NCI-H1694 treated with DMSO at 0.1 percent for 48 hours (cell line): ENCODE measurements around the gene GSTO1.

ENCODE experiments used
- DNase-seq: peaks from one replicate; lab custom pipeline; 2025; lab: John Stamatoyannopoulos, UW

Gene GSTO1

DNA sequence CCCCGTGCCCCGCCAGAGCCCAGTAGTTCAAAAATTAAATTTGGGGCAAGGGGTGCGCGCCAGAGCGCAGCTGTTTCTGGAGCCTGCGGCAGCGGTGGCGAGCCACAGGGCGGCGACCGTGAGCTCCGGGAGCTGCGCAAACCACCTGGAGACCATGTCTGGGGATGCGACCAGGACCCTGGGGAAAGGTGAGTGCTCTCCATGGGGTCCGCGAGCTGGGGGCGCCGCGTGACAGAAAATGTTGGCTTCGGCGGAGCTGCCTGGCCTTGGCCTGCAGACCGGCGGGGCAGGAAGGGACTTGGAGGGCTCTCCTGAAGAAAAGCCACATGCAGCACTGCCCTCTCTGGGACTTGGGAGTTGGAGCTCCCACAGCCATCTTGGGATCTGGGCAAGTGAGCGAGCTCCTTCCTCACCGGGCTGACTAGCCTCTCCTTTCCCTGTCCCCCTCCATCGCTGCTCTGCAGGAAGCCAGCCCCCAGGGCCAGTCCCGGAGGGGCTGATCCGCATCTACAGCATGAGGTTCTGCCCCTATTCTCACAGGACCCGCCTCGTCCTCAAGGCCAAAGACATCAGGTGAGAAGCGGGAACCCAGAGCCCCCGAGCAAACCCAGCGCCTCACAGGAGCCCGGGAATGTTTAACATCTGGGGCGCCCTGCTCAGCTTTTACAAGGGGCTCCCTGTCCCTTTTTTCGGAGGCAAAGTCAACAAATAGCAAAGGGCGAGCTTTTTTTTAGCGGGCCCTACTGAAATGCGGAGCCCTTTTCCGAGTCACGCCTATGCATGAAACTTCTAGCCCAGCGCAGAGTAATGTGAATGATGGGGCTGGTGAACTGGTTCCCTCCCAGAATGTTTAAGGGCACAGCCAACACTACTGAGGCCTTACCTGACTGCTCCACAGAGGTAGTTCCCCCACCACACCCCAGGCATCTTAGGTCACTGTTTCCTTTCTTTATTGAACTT, 20.4 kb downstream of the GSTO1 start:
- DNase-seq, result no peak

DNA sequence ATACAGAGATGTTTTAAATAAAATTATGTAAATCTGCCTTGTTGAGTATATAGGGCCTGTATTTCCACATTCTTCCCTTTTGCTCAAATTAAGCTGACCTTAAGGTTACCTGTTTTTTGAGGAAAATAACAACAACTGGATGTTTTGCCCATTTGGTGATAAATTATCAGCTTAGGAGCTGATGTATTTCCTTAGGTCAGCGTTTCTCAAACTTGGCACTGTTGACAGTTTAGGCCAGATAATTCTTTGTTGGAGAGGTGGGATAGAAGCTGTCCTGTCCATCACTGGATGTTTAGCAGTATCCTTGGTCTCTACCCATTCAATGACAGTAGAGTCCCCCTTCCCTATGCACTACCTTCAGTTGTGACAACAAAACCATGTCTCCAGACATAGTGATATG, 21.5 kb downstream of the GSTO1 start:
- DNase-seq, result no peak

DNA sequence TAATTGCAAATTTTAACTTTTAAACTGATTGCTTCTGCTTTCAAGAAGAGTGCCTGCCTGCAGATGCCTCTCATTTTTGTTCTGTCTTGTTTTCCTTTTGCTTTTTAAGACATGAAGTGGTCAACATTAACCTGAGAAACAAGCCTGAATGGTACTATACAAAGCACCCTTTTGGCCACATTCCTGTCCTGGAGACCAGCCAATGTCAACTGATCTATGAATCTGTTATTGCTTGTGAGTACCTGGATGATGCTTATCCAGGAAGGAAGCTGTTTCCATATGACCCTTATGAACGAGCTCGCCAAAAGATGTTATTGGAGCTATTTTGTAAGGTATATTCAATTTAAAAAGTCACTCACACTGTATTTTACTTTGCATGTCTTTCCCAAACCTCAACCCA, 23.1 kb downstream of the GSTO1 start:
- no peak for DNase-seq

DNA sequence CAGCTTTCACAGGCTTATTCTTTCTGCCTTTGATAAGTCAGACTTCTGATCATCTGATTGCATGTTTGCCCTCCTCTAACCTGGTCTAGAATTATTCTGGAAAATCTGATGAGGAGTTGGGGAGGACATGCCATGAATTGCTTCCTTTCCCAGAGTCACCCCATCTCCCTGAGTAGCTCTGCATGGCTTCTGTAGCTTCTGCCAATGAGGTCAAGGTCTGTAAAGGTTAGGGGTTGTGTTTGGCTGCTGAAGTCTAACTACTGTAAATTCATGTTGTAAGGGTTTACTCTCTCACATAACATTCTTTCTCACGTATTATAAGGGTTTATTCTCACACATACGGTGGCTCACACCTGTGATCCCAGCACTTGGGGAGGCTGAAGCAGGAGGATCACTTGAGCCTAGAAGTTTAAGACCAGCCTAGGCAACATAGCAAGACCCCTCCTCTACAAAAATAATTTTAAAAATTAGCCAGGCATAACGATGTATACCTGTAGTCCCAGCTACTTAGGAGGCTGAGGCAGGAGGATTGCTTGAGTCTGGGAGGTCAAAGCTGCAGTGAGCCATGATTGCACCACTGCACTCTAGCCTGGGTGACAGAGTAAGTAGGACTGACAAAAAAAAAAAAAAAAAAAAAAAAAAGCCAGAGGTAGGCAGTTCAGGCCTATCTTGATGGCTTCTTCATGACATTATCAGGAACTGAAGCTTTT, 25.0 kb downstream of the GSTO1 start:
- DNase-seq, result no peak

DNA sequence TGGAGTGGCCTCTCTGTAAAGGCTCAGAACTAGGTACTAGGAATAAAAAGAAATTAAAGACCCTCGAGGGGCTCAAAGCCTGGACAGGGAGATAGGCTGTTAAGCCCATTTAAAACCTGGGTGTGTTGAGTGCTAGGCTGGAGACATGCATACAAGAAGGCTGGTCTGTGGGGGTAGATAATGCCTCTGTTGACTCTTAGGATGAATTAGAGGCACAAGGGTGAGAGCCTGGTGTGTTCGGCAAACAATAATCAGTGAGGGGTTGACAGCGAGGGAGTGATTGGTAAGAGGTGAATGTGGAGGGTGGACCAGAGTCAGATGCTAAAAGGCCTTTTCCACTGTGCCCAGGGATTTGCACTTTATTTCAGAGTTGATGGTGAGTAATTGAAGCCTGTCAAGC, 27.0 kb downstream of the GSTO1 start:
- no peak for DNase-seq

DNA sequence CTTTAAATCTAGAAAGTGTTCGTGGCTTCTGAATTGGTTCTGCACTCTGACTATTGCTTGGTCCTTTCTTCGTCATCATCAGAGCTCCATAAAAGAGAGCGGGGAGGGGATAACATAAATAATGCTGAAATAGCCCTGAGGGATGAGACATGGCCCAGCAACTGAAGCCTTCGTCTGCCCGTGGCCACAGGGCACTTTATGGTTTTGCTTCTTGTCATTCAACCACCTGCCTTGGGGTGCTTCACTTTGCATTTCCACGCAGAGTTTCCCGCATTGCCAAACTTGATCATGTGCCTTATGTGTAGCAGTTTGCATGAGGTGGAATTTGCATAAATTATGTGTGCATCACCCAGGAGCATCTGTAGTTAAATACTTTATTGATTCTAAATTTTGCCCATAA, 30.2 kb downstream of the GSTO1 start:
- DNase-seq, result no peak

DNA sequence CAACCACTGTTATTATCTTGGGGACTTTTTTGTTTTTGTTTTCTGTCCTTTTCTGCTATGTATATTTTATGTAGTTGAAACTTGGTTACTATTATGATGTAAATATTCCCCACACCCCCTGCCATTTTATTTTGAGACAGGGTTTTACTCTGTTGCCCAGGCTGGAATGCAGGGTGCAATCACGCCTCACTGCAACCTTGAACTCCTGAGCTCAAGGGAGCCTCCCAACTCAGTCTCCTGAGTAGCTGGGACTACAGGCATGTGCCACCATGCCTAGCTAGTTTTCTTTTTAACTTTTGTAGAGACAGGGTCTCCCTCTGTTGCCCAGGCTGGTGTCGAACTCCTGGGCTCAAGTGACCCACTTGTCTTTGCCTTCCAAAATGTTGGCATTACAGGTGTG, 32.2 kb downstream of the GSTO1 start:
- DNase-seq, result no peak

DNA sequence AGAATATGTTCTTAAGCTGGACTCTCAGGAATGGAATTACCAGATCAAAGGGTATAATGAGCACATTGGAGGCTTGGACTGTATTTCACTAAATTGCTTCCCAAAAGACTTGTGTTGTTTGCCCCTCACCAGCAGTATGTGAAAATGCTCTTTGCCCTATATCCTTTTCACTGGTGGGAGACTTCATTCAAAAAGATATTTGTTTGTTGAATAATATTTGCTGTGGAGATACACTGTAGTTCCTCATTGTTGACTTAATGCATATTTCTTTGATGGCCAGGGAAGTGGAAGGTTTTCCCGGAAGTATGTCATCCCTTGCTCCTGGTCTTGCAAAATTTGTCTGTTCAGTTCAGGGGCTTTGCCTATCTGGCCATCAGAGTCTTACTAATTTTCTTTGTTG, 33.7 kb downstream of the GSTO1 start:
- DNase-seq, result no peak

DNA sequence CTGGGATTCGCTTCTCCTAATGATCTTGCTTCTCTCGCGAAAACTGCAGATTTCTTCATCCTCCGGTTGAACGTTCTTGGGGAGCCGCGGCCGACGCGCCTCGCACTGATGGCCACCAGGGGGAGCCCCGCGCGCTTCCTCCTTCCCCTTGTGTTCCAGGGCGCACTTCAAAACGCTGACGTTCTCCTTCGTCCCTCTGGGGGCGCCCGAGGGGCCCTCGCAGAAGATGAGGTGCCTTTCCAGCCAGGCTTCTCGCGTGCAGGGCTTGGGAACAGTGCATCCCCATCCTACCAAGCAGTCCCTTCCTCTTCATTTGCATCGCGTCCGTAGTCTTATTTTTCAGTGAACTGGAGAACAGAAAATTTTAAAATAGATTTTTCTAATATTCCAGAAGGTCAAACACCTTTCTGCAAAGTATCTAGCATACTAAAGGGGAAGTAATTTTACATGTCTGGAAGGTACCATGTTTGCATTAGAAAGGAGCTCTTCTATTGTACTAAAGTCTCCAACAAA, 36.8 kb downstream of the GSTO1 start:
- DNase-seq, result peak; percentile 77

DNA sequence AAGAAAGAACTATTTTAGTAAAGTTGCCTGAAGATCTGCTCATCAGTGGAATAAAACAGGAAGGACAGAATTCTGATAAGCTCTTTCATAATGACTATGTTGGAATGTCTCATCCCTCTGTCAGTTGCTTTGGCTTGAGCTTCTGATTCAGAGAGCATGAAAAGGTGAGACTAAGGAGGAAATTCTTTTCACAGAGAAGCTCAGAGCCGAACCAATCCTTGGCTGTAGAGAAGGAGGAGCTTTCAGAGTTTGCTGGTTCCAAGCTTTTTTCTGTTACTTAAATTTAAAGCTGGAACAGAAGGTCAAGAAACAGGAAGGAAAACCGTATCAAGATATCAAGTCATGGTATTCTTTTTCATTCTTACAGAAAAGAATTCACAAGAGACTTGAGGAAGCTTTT, 38.3 kb downstream of the GSTO1 start:
- no peak for DNase-seq

DNA sequence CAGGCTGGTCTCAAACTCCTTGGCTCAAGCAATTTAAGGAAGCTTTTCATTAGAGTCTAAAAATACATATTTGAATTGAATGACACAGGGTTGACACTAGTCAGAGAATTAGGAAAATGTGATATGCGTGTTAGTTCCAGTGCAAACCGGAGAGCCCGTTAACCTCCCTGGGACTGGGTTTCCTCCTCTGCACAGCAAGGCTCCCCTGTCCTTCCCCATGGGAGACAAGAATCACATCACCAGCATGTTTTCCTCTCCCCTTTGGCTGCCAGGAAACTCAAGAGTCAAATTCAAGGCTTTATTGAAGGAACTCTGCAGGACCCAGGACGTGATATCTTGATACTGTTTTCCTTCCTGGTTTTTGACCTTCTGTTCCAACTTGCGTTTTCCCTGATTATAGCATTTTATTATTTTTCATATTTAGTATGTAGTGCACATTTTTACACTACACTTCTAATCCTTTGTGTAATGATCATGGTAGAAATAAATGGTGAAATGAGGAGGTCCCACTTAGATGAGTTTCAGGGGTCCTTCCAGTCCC, 39.2 kb downstream of the GSTO1 start:
- DNase-seq, result no peak

DNA sequence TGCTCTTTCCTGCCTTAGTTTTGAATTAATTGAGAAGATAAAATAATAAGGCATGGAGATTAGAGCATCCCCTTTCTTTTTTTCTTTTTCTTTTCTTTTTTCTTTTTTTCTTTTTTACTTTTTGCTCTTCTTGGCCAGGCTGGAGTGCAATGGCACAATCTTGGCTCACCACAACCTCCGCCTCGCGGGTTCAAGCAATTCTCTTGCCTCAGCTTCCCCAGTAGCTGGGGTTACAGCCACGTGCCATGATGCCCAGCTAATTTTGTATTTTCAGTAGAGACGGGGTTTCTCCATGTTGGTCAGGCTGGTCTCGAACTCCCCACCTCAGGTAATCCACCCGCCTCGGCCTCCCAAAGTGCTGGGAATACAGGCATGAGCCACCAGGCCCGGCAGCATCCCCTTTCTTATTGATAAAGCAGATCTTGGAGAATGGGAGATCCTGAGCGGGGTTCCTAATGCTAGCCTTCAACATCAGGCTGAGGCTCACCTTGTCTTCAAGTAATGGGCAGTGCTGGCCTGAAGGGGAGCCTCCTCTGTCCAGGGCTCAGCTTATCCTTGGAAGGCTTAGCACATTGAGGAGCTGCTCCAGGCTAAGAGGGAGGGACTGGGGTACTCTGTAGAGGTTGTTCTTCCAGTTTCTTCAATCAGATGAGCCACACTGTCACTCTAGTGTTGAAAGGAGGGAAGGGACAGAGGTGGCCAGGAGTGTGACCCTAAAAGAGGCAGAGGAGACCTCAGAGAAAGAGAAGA, 42.2 kb downstream of the GSTO1 start:
- no peak for DNase-seq

DNA sequence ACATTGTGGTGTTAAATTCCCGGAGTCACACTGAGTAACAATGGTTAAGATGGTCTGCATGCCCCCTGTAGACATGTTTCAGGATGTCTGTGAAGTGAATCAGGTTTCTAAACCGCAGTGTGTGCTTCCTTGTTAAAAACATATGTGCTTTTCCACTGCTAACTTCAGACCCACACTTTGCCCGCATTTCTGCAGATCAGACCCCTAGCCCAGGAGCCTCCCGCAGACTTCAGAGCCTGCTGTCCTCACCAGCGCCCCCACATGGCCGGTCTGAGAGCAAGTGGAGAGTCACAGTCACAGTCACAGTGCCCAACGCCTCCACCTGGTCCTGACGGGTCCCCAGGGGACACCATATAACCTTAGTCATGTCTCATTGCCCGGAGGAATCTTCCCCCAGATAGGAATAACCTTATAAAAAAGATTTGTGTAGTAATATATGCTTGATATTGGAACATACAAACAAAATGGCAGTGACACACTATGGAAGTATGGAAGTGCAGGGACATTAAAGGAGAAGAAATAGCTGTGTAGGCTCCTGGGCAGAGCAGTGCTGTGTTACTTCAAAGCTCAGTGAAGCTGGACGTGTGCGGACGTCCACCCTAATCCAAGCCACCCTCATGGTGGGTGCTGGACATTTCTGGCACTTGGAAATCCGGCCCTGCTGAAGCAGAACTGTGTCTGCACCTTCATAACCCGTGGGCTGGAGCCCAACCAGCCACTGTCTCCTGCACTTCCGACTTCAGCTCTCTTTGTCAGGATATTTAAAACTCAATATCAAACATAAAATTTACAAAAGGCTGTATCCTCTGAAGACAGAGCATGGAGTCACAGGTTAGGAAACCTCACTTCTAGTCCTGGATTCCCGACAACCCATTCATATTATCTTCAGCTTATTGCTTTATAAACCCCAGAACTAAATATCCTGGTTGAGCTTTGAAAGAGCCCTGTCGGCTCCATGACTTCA, 43.3 kb downstream of the GSTO1 start:
- peak; percentile 1 for DNase-seq

DNA sequence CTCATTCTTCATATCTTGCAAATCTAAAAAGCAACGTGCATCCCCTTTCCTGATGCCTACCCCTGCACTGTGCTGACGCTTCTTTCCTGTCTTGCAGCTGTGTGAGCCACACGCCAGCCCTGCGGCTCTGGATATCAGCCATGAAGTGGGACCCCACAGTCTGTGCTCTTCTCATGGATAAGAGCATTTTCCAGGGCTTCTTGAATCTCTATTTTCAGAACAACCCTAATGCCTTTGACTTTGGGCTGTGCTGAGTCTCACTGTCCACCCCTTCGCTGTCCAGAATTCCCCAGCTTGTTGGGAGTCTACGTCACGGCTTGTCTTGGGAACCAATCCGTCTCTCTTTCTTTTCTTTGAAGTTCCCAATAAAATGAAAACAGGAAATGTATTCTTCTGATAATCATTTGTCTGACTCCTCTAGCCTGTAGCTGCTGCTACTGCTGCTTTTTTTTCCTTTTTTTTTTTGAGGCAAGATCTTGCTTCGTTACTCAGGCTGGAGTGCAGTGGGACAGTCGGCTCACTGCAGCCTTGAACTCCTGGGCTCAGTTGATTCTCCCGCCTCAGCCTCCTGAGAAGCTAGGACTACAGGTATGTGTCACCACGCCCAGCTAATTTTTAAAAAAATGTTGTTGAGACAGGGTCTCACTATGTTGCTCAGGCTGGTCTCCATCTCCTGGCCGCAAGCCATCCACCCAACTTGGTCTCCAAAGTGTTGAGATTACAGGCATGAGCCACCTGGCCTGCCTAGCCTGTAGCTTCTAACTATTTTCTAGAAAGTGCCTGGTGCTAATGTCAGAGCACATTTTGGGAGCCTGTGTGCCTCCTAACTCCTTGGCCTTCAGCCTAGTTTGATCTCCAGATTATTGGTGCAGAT, 44.6 kb downstream of the GSTO1 start:
- DNase-seq, result no peak

DNA sequence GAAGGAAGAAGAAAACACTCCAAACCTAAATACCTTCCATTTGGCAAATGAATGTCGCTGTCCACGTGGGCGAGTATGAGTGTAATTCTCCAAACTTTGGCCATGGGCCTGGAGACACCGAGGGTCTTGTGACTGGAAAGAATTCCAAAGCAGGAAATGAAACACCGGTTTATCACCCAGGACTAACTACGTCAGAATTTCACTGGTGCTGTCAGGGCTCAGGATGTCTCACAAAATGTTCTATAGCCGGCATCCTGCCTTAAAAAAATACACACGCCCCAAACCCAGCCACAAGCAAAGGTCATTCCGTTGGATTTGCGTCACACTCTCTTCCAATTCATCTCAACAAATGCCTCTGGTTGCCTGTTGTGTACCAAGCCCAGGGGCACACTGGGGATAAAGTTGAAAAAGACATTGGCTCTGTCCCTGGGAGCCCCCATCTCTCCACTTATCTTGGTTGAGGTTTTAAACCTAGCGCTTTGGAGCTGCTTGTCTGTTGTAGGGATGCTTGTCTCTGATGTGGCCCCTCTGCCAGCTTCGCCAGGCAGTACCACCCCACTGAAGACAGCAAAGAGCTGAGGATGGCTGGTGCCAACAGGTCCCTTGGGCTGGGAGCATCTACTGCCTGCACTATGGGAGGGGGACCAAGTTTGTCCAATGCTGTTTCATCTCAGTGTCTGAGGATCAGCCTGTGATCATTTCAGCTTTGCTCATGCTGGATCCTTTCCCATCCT, 45.5 kb downstream of the GSTO1 start:
- no peak for DNase-seq

DNA sequence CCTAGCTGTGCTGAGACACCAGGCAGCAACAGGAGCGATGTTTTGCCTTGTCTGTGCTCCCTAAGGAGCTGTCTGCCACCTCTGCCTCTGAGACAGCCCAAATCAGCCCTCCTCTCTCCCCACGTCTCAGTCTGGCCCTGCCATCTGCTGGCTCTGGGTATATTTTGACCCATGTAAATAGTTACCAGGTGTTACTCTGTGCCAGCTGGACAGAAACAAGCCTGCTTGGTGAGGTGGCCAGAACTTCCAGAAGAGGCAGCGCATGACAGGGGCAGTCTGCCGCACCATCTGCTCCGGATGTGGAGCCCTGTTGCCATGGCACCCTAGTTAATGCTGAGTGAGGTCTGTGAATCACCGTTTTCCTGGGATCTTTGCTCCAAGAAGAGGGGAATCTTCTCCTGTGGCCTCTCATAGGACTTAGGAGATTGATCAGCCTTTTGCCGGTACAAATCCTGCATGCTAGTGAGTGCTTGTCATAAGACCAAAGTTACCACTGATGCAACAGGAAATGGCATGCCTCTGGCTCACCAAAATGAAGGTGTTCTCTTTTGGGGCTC, 46.1 kb downstream of the GSTO1 start:
- peak; percentile 88 for DNase-seq

DNA sequence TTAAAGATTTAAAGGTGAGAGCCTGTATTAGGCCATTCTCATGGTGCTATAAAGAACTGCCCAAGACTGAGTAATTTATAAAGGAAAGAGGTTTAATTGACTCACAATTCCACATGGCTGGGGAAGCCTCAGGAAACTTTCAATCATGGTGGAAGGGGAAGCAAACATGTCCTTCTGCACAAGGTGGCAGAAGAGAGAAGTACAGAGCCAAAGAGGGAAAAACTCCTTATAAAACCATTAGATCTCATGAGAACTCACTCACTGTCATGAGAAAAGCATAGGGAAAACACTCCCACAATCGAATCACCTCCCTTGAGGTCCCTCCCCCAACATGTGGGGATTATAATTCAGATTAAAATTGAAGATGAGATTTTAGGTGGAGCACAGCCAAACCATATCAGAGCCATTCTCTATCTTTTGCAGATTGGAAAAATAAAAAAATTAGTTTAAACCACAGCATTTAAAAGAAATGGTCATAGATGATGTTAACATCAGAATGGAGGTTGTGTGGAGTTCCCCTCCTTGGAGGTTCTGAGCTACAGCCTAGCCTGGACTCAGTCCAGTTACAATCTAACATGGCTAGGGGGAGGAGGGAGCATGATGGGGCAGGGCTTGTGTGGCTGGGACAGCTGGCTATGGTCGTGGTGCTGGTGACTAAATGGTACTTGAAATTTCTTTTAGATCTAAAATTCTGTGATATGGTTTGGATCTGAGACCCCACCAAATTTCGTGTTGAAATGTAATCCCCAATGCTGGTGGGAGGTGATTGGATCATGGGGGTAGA, 47.4 kb downstream of the GSTO1 start:
- DNase-seq, result no peak
